Fibroblast of peridontal ligament (primary cell): ENCODE measurements around the gene TNS1.
A peak's percentile ranks its signal among the peaks of the same experiment; 100 is the strongest.
"Not testable (repeated sequence)": the region's sequence is repeated elsewhere in the genome, so short reads cannot be mapped to it uniquely, and the experiment has no call there.

Experiments used
- DNase-seq: peaks from one replicate; pipeline ENCODE4 v3.0.0-alpha.2; 2010; ENCODE audit errors: extremely low read depth

TNS1 gene

DNA sequence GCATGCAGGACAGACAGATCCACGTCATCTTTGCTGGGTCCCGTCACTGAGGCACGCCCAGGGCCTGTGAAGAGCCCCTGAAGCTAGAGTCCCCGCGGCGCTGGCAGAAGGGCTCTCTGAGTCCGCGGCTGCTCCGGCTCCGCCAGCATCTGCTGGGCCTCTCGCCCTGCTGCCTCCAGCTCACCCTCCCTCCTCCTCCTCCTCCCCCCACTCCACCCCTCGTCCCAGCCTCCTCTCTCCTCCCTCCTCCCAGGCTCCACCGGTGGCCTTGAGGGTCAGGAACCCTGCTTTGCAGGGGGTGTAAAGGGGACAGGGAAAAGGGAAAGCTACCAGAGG, at the start of gene TNS1:
Gene TNS1 (minus strand): TSS at position 151 of the 336 bp plus-strand sequence. CDS start 123 bp downstream, at position 28.
- DNase-seq: peak; percentile 43

DNA sequence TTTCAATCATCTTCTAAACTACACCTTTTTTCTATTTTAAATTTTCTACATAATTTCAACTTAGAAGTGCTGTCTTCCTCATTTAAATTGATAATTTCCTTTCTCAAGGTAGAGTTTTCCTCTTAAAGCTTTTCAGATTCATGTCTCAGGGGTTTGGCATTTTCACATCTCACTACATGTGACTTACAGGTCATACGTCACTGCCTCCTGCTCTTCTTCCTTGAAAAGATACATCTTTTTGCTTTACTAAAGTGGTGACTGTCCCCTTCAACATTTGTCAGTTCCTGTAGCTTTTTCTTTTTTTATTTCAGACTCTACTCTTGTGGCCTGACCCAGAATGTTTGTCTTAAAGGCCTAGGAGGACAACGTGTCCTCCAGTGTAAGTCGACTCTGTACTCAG, 49.1 kb upstream of the TNS1 start:
- no peak for DNase-seq

DNA sequence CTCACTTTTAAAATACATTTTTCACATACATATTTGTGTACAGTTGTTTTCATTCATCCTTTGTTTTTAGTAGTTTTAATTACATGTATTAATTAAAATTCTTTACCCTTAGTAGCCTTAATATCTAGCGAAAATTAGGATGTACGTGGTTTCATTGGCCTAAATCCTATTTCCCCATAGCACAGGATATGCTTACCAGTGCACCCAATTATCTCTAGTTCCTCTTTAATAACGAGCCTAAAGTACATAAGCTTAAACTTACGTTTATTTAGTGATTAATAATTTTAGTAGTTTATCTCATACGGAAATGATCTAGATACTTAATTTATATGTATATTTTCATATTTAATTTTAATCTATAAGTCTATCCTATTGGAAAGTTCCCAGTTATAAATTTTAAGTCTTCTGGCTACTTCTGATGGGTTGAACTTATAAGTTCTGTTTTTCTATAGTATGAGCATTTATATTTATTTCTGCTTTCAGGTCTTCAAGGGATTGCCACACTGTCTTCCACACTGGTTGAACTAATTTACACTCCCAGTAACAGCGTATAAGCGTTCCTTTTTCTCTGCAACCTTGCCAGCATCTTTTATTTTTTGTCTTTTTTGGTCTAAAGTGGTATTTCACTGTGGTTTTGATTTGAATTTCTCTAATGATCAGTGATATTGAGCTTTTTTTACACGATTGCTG, 44.9 kb upstream of the TNS1 start:
- DNase-seq: no peak

DNA sequence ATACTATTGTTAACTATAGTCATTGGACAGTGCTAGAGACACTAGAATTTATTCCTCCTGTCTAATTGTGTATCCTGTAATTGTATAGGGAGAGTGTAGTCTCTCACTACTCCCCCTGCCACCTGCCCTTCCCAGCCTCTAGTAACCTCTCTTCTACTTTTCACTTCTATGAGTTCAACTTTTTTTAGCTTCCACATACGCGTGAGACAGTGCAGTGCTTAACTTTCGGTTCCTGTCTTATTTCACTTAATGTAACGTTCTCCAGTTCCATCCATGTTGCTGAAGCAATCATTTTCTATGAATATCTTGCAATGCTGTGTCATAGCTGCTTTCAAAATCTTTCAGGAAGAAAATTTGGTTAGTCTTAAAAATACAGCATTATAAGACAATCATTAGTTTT, 43.4 kb upstream of the TNS1 start:
- no peak for DNase-seq

DNA sequence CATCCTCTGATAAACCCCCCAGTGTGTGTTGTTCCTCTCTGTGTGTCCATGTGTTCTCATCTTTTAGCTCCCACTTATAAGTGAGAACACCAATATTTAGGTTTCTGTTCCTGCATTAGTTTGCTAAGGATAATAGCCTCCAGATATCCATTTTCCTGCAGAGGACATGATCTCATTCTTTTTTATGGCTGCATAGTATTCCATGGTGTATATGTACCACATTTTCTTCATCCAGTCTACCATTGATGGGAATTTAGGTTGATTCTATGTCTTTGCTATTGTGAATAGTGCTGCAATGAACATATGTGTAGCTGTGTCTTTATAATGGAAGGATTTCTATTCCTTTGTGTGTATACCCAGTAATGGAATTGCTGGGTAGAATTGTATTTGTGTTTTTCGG, 41.8 kb upstream of the TNS1 start:
- not testable (repeated sequence) for DNase-seq

DNA sequence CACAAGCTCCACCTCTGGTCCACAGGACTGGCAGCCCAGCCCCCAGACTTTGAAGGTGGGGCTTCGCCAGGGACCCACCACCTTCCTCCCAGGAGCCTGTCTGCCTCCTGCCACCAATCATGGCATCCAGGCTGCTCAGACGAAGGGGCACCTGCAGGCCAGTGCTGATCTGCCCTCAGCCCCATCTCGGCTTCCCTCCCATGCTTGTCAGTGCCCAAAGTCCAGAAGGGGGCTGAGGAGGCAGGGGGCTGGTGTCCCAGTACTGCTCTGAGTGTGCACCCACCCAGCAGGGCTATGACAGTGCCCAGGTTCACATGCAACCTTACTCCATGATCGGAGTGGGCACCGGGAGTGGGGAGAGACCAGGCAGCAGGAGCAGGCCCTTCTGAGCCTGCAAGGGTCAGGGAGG, 40.9 kb upstream of the TNS1 start:
- DNase-seq: no peak

DNA sequence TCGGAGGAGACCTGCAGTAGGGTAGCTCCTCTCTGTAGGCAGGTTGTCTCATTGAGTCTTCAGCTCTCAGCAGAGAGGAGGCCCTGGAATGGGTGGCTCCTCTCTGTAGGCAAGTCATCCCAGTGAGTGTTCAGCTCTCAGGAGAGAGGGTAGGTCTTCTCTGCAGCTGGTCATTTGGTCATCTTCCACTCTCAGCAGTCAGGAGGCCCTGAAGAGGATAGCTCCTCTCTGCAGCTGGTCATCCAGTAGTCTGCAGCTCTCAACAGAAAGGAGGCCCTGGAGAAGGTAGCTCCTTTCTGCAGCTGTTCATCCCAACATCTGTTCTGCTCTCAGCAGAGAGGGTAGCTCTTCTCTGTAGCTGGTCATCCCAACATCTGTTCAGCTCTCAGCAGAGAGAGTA, 40.3 kb upstream of the TNS1 start:
- DNase-seq: no peak

DNA sequence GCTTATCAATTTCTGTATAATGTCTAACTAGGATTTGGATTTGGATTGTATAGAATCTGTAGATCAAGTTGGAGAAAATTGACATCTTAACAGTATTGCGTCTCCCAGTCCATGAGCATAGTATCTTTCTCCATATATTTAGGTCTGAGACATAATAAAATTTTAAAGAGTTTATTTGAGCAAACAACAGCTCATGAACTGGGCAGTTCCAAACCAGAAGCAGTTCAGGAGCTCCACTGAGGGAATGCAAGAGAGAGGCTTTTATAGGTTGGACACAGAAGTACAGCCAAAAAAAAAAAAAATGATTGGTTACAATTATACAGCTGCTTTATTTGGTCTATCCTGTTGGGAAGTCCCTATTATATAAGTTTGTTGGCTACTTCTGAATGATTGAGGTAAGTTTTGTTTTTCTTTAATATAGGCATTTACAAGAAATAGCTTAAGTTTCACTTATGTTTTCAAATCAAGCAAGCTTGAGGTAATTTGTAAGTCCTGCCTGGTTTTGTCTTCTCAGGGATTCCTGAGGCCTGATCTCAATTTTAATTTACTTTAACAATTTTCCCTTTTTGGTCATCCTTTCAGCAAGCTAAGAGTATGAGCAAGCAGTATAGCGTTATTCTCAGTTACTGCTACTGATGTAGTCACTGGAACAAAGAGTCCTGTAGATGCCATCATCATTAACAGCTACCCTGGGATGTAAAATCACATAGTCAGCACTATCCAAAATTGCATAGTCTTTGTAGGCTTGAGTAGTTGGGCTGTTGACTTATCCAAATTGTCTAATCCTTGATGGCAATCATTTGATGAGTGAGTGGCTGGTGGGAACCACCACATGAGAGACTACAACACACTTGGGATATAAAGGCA, 38.7 kb upstream of the TNS1 start:
- DNase-seq: no peak

DNA sequence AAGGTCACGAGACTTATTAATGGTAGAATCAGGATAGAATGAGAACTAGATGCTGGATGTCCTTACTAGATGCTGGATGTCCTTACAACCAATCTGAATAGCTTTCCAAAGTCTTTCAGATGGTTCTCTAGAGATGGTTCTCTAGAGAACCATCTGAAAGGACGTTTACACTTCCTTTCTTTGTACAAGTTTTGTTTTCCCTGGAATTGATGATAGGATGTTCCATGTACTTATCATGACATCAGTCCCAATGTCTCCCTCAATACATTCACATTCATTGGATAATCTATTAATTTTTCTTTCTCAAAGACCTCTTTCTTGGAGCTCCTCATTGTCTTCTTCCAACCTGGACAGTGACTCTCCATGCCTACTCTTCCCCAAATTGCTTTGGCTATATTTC, 38.1 kb upstream of the TNS1 start:
- no peak for DNase-seq

DNA sequence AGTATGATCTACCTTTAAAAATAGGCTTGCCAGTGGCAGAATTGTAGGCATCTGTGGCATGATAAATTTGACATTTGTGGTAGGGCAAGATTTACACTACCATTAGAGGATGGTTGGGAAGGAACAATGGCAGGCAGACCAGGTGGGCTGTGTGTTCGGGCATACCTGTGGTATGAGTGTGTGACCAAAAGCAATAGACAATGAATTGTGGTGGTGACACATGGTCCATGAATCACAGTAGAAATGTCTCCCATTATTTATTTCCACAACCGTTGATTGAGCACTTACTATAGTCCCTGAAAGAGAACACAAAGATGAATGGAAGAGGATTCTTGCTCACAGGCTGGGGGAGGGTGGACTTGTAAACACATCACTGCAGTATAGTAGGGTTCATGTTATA, 36.4 kb upstream of the TNS1 start:
- no peak for DNase-seq

DNA sequence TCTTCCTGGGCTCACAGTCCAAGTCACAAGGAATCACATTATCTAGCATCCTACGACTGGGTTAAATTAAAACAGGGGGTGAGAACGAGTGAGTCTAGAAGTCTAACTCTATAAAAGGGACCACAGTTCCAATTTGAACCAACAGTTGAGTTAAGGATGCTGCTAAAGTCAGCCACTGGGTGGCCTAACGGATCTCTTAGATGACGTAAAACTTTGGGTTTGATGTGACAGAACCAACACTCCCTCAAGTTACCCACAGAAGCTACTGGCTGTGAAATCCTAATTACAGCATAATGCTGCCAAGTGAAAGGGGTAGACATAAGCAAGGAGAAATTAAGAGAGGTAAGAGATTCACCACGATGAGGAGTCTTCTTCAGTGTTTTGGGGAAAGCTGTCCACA, 33.6 kb upstream of the TNS1 start:
- DNase-seq: peak; percentile 12

DNA sequence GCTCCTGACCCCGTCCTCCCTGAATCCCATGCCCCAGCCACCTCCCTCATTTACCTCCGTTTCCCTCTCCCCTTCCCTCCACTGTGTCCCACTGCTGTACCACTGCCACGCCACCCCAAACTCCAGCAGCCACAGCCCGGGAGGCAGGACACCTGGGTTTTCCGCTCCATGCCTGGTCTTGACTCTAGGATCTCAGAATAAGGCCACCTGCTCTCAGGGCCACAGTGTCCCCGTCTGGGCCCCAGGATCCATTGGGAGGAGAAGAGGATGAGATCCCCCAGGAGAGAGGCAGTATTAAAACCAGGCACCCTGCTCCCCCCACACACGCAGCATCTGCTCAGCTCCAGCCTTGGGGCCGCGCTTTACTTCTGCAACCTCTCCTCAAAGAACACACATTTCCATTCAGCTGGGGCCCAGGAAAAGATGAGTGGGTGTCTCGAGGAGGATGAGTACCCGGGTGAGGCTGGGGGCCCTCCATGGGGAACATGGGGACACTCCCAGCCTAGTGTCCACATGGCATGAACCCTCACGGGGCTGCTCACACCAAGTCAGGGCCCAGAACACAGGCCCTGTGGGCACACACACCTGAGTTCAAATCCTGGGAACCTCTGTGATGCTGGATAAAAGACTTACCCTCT, 32.8 kb upstream of the TNS1 start:
- no peak for DNase-seq

DNA sequence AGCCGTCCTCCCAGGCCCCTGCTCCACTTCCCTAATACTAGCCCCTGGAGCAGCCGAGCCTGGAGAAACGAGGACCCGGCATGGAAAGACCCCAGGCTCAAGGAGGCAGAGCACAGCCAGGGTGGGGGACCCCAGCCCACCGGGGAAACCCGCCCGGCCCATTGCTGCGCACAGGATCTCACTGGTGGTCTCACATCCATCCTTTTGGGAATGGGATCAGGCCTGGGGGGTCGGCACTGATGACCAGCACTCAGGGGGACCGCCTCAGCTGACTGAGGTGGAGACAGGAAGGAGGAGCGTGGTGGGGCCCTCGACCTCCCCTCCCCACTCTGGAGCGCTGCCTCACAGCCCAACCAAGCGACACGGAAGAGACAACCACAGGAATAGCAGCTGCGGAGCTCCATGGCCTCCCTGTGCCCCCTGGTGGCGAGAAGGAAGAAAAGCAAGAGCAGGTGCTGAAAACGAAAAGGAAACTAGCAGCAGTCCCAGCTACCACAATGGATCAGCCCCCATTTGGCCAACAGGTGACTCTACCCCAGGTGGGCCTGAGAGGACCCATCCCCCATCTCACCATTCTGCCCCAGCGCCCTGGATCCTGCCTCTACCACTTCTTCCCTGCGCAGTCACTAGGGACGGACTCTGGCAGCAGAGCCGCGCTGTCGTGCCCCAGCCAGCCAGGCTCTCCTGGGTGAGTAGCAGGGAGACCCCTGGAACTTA, 31.9 kb upstream of the TNS1 start:
- peak; percentile 55 for DNase-seq

DNA sequence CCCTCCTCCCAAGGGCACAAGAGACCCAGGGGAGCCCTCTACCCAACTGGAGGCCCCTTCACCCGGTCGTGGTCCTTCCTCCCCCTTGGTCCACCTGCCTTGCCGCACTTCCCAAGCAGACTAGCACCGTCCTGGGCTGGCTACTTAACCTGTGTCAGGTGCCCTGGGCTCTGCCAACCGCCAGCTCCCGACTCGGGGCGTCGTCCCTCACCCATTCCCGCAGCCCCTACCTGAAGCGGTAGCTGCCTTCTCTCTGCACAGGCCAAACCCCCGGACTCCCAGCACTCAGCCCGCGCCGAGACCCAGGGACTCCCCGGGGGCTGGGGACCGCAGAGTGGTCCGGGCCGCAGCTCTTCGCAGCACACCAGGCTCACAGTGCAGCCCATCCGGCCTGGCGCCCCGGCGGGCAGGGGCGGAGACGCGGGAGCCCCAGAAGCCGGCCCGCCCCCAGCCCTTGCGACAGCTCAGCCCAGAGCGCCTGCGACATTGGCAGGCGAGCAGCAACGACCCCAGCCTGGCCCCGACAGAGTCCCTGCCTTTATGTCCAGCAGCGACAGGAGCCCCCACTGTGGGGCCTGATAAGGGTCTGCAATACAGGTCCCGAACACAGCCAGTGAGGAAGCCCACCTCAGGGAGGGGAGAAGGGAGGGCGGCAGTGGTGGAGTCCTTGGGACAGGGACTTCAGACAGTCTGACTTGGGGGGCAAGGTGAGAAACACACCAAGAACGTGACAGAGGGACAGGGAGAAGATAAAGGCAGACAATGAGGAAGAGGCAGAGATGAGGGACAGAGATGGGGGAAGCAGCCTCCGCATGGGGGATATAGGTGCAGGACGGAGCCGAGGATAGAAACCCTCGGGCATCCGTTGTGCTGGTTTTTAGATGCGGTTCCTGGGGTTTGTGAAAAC, 31.0 kb upstream of the TNS1 start:
- DNase-seq: no peak

DNA sequence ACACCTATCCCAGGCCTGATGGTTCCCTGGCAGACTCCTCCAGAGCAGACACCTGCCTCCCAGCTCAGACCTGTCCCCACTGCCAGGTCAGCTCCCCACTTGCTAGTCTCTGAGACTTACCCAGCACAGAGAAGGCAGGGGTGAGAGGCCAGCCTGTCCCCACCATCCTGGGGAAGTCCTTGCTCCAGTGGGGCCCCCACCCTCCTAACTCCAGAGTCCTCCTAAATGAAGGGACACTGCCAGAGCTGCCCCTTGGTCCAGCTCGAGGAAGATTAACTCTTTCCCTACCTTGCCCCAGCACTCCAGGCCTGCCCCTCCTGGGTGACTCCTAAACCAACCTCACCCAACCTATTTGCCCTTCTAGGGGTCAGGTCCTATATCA, 30.4 kb upstream of the TNS1 start:
- no peak for DNase-seq

DNA sequence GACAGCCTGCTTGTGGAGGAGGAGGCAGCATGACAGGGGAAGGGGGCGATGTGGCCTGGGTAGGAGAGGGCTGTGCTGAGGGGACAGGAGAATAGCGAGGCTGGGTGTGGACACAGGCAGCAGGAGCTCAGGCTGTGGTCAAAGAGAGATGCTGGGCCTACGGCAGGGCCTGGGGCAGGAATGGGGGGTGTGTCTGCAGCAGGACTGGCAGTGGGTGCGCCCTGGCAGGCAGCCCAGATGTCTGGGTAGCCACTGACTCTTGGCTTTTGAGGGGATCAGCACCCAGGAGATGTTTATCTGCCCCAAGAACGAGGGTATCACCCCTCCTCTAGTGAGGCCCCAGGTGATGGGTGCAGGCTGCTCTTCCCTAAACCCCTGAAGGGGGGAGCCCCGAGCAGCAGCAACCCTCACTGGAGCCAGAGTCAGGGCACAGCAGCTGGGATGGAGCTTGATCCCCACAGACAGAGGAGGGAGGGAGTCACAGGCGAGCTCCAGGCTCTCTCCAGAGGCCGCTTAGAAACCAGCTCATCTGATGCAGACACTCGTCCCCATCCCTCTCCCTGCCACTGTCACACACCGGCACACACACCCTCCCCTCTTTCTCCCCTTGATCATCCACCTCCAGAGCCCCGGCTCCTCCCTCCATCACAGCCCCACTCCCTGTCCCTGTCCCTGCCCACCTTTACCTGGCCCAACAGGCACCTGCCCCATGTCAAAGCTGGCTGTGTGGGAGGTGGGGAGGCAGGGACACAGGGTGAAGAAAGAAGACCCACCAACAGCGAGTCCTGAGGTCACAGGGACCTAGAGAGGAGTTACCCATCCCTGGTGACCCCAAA, 29.8 kb upstream of the TNS1 start:
- DNase-seq: no peak

DNA sequence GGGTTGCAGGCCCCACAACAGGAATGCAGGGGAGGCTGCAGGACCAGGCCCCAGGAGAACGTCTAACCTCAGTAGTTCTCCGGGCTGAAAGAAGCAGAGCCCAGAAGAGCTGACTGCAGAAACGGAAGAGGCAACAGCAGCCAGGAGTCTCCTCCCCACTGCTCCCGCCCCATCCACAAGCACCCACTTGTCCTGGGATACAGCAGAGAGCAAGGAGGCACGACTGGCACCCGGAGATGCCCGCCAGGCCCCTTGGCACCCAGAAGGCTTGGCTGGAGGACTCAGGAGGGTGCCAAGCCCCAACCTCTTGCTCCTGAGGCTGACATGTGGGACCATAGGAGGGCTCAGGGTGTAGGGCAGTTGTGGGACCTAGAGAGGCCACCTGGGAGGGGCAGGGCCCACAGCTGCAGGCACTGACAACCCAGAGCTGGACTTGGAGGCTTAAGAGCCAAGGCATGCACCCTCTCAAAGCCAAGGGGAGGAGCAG, 29.0 kb upstream of the TNS1 start:
- no peak for DNase-seq

DNA sequence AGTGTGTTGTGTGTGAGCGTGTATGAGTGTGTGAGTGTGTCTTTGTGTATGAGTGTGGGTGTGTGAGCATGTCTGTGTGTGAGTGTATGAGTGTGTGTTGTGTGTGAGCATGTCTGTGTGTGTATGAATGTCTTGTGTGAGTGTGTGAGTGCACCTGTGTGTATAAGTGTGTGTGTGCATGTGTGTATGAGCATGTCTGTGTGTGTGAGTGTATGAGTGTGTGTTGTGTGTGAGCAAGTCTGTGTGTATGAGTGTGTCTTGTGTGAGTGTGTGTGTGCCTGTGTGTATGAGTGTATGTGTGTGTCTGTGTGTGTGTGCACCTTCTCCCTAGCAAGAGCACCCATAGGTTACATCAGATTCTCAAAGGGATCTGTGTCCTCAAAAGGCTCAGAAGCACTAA, 28.5 kb upstream of the TNS1 start:
- DNase-seq: no peak

DNA sequence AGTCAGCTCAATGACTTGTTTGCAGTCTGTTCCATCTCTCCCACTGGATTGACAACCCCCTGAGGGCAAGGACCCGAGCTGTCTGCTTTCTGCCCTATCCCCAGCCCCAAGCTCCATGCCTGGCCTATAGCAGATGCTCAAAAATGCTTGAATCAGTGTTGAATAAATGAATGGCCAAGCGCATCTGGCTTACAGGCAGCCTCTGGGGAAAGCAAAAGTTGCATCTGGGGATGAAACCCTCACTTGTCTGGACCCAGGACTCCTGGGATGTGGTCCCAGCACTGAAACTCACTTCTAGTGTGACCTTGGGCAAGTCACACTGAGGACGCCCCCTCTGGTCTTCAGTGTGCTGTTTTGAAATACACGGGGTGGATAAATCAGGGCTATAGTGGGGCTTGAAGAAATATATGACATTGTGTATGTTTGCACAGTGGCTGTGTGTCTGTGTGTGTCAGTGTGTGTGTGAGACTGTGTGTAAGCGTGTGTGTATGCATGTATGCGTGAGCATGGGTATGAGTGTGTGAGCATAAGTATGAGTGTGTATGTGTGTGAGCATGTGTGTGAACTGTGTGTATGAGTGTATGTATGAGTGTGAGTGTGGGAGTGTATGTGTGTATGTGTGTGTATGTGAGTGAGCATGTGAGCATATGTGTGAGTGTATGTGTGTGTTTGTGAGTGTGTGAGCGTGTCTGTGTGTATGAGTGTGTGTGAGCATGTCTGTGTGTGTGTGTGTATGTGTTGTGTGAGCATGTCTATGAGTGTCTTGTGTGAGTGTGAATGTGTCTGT, 27.8 kb upstream of the TNS1 start:
- DNase-seq: no peak
